Transverse colon (tissue), 4 donors: ENCODE measurements around the gene AKT1S1. TPM values are rescaled to one million over a fixed set of nuclear protein-coding genes. Genes with fewer than 3 reads are reported as not detected.

ENCODE experiments used
- DNase-seq: peaks from one replicate; pipeline ENCODE4 v3.0.0-alpha.2; 2019
- H3K27ac ChIP-seq, 4 donors: fragments of 200-600 bp; sonication (generic); 2 replicates each; pipeline ENCODE4 v1.5.1; 2016 to 2018; ENCODE audit warnings: inconsistent platforms in 4 of 4
- H3K27me3 ChIP-seq: fragments of 200-600 bp; sonication (generic); 2 replicates; pipeline ENCODE4 v1.5.1; 2017; ENCODE audit warnings: inconsistent platforms
- H3K36me3 ChIP-seq, 4 donors: fragments of 200-600 bp; sonication (generic); 2 replicates each; pipeline ENCODE4 v1.5.1; 2017 to 2019; ENCODE audit warnings: inconsistent platforms in 4 of 4
- H3K4me1 ChIP-seq, 4 donors: fragments of 200-600 bp; sonication (generic); 2 replicates each; pipeline ENCODE4 v1.5.1; 2017 to 2020; ENCODE audit warnings: inconsistent platforms in 4 of 4
- H3K4me3 ChIP-seq, 4 donors: fragments of 200-600 bp; sonication (generic); 1 replicate in 1 of 4; 2 replicates in 3 of 4; pipeline versions ENCODE4 v1.5.1 to v1.6.1; 2017 to 2019; ENCODE audit warnings: inconsistent platforms in 4 of 4
- H3K9me3 ChIP-seq, 2 donors: fragments of 200-600 bp; sonication (generic); 2 replicates each; pipeline ENCODE4 v1.5.1; 2017 to 2019; ENCODE audit warnings: inconsistent platforms in 2 of 2
- CTCF ChIP-seq, 5 experiments: fragments of 200-600 bp in 3 of 5; fragments of 450-650 bp in 2 of 5; sonication (generic) in 3 of 5; IDR thresholded peaks; 1 replicate in 2 of 5; 2 replicates in 3 of 5; pipeline ENCODE4 v1.5.1; 2016 to 2017; ENCODE audit warnings: antibody characterized with exemption in 5 of 5, inconsistent platforms in 3 of 5, mild to moderate bottlenecking in 2 of 5, moderate library complexity in 1 of 5
- EP300 ChIP-seq: sonication (generic); formaldehyde crosslinking; IDR thresholded peaks from one replicate; pipeline ENCODE4 v1.6.1; 2017; ENCODE audit warnings: antibody characterized with exemption, low read depth
- POLR2A ChIP-seq: fragments of 450-650 bp; IDR thresholded peaks from one replicate; pipeline ENCODE4 v1.6.1; 2016; ENCODE audit warnings: antibody characterized with exemption, mild to moderate bottlenecking, moderate library complexity
- POLR2AphosphoS5 ChIP-seq, 3 donors: sonication (generic); formaldehyde crosslinking; IDR thresholded peaks; one replicate each; pipeline ENCODE4 v1.6.1; 2016; ENCODE audit warnings: antibody characterized with exemption in 3 of 3
- WGBS, 2 donors: methylation state at CpG; one replicate each; pipeline ENCODE4 v1.1.5; 2018; ENCODE audit warnings: low coverage in 1 of 2; 5-methylcytosine and 5-hydroxymethylcytosine counted together
- in situ Hi-C, 4 donors: fragments of 200-750 bp; cut with MboI; loops; one replicate each; pipeline versions ENCODE4 v1.15.0 to v1.15.1; 2017; ENCODE audit warnings: low sequenced_read_pairs in 3 of 4, low pct_ligation_motif_present in 1 of 4, low pct_unique_long_range_greater_than_20kb in 1 of 4
- intact Hi-C: fragments of 100-400 bp; cut with DNase I; formaldehyde crosslinking; loops from one replicate; pipeline ENCODE4 v1.15.1; 2023; ENCODE audit warnings: low total_unique reads
- total RNA-seq, 4 donors: library from RNA; depleted of rRNA; stranded (reverse); fragments of >200 nt; gene quantifications; one replicate each; pipeline ENCODE4 v1.1.0, GENCODE V29; 2016

Gene AKT1S1
- total RNA-seq, 4 donors from 2014 or later = 15.3 to 29.7 (median 22.7) TPM

DNA sequence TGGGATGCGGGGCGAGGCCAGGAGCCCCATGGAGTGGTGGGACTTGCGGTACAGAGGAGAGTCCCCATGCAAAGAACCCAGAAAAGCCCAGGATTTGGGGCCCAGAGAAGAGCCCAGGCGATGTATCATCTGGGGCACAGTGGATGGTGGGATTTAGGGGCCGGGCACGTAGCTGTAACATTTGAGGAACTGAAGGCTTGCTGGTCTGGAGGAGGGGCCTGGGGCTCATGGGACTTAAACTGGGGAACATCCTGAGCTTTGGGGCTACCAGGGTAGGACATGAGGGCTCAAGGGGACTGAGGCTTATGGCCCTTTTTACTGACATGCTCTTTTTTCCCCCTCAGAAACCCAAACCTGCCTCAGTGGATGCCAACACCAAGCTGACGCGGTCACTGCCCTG, 45.6 kb downstream of the AKT1S1 start:
- Histone ChIP-seq H3K4me1 (no peaks in the 10 kb centered on the region), H3K9me3 (no peaks in the 10 kb centered on the region), H3K4me3 (no peak overlapping the region), H3K27ac (no peak overlapping the region), H3K36me3 (peaks cover 0 to 32% (median 10%) of the 10 kb centered on the region in 4 donors), H3K27me3 (no peaks in the 10 kb centered on the region)
- in situ Hi-C loops = no loop called here
- intact Hi-C loops = no loop called here
- DNase-seq = no peak
- no peak for TF ChIP-seq EP300
- TF ChIP-seq POLR2A = no peak
- TF ChIP-seq CTCF (IDR thresholded peaks at IDR 0.05) = no peak
- TF ChIP-seq POLR2AphosphoS5 (IDR thresholded peaks at IDR 0.05) = no peak
- 93 to 100% methylated on average over 2 to 6 of the region's 8 CpGs for WGBS, 2 donors

DNA sequence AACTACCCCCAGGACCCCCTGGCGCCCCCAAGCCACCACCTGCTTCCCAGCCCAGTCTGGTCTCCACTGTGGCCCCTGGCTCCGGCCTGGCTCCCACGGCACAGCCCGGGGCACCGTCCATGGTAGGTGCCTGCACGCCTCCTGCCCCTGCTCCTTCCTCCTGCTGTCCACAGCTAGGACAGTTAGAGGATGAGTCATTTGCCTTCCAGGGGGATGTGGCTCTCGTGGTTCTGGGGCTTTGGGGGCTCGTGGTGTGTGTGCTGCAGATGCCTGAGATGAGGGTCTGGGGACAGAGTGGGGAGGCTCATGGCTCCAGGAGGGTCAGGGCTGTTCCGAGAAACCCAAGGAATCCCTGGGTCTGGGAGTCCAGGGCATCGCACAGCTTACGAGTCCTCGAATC, 46.4 kb downstream of the AKT1S1 start:
- Histone ChIP-seq H3K4me3 (no peak overlapping the region), H3K27ac (no peak overlapping the region), H3K27me3 (no peaks in the 10 kb centered on the region), H3K4me1 (no peaks in the 10 kb centered on the region), H3K9me3 (no peaks in the 10 kb centered on the region), H3K36me3 (peaks cover 0 to 25% (median 10%) of the 10 kb centered on the region in 4 donors)
- DNase-seq = no peak
- intact Hi-C loops = no loop called here
- TF ChIP-seq POLR2AphosphoS5 (IDR thresholded peaks at IDR 0.05) (no peak), CTCF (IDR thresholded peaks at IDR 0.05) (no peak), EP300 (no peak)
- 95% methylated on average over 8 of the region's 12 CpGs; no CpG with 5 or more reads in 1 of the 2 donors for WGBS, 2 donors
- in situ Hi-C loops = no loop called here

DNA sequence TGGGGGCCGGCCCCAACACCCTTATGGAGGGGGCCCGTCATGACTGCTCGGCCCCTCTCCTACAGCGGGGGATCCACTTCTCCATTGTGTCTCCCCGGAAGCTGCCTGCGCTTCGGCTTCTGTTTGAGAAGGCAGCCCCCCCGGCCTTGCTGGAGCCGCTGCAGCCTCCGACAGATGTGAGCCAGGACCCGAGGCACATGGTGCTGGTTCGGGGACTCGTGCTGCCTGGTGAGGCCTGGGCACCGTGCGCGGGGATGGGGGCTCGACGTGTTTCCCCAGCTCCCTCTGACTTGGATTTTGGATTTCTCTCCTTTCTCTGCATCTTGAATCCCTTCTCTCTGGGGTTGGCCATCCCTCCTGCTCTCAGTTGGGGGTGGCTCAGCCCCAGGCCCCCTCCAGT, 47.4 kb downstream of the AKT1S1 start:
- intact Hi-C loops = no loop called here
- Histone ChIP-seq H3K9me3 (no peaks in the 10 kb centered on the region), H3K4me3 (no peak overlapping the region), H3K27me3 (no peaks in the 10 kb centered on the region), H3K27ac (no peak overlapping the region), H3K36me3 (peaks cover 0 to 24% (median 7%) of the 10 kb centered on the region in 4 donors), H3K4me1 (no peaks in the 10 kb centered on the region)
- TF ChIP-seq EP300 = no peak
- no peak for TF ChIP-seq POLR2A
- no peak for TF ChIP-seq CTCF (IDR thresholded peaks at IDR 0.05)
- no peak for TF ChIP-seq POLR2AphosphoS5 (IDR thresholded peaks at IDR 0.05)
- in situ Hi-C loops = no loop called here
- DNase-seq = no peak
- WGBS, 2 donors = 94% methylated on average over 18 of the region's 18 CpGs; no CpG with 5 or more reads in 1 of the 2 donors

DNA sequence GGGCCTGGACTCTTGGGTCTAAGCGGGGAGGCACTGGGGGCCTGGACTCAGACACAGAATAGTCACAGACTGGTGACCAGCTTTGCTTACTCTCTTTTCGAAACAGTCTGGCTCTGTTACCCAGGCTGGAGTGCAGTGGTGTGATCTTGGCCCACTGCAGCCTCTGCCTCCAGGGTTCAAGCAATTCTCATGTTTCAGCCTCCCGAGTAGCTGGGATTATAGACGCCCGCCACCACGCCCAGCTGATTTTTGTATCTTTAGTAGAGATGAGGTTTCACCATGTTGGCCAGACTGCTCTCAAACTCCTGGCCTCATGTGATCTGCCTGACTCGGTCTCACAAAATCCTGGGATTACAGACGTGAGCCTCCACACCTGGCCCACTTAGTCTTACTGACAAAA, 48.0 kb downstream of the AKT1S1 start:
- in situ Hi-C loops (no loop called here), intact Hi-C loops (no loop called here)
- WGBS, 2 donors = 92% methylated on average over 8 of the region's 8 CpGs; no CpG with 5 or more reads in 1 of the 2 donors
- Histone ChIP-seq H3K27me3 (no peaks in the 10 kb centered on the region), H3K4me3 (no peak overlapping the region), H3K4me1 (no peaks in the 10 kb centered on the region), H3K36me3 (peaks cover 0 to 20% (median 7%) of the 10 kb centered on the region in 4 donors), H3K9me3 (no peaks in the 10 kb centered on the region), H3K27ac (no peak overlapping the region)
- TF ChIP-seq POLR2AphosphoS5 (IDR thresholded peaks at IDR 0.05) (no peak), EP300 (no peak), CTCF (IDR thresholded peaks at IDR 0.05) (no peak), POLR2A (no peak)
- no peak for DNase-seq
